Anterior cingulate cortex (tissue), 58 donors: ENCODE data around the gene TOP2A.

Experiments
- DNase-seq, 58 donors: peaks; one replicate each; lab custom pipeline; 2025; lab: John Stamatoyannopoulos, UW

Gene TOP2A

GRCh38 chr17:40454613-40454995 is 36.9 kb upstream of the TOP2A start:
- DNase-seq: no peak

GRCh38 chr17:40453881-40454612 is 36.4 kb upstream of the TOP2A start:
- DNase-seq: no peak

- no peak for DNase-seq
These were observed 35.3 kb upstream of the TOP2A start for GRCh38 chr17:40452921-40453378.

GRCh38 chr17:40452216-40452787 is 34.6 kb upstream of the TOP2A start:
- DNase-seq: no peak

- no peak for DNase-seq
These were observed 33.7 kb upstream of the TOP2A start for GRCh38 chr17:40451420-40451819.

- no peak for DNase-seq
These were observed 32.5 kb upstream of the TOP2A start for GRCh38 chr17:40450175-40450574.

- DNase-seq: no peak
These were observed 31.1 kb upstream of the TOP2A start for GRCh38 chr17:40448639-40449261.

- no peak for DNase-seq
These were observed 30.5 kb upstream of the TOP2A start for GRCh38 chr17:40448213-40448638.

GRCh38 chr17:40447806-40448205 is 30.1 kb upstream of the TOP2A start:
- DNase-seq: no peak

- DNase-seq: no peak
These were observed 29.5 kb upstream of the TOP2A start for GRCh38 chr17:40447148-40447644.

- no peak for DNase-seq
These were observed 28.2 kb upstream of the TOP2A start for GRCh38 chr17:40445751-40446468.

GRCh38 chr17:40443988-40444899 is 26.5 kb upstream of the TOP2A start:
- peak in 1 of 58 donors; percentile 3 for DNase-seq

- DNase-seq: peak in 49 of 58 donors; percentile 5 to 73 (median 33)
These were observed 25.7 kb upstream of the TOP2A start, which contains the start of gene IGFBP4 for GRCh38 chr17:40443196-40443987. Gene IGFBP4 (plus strand): TSS chr17:40443450. CDS start chr17:40443736, 286 bp downstream.

GRCh38 chr17:40442392-40443195 is 24.9 kb upstream of the TOP2A start:
- DNase-seq: peak in 3 of 58 donors; percentile 8 to 39 (median 15)

GRCh38 chr17:40440166-40440565 is 22.5 kb upstream of the TOP2A start:
- no peak for DNase-seq

GRCh38 chr17:40437095-40437732 is 19.5 kb upstream of the TOP2A start:
- DNase-seq: peak in 3 of 58 donors; percentile 2 to 25 (median 22)

- no peak for DNase-seq
These were observed 18.9 kb upstream of the TOP2A start for GRCh38 chr17:40436636-40437035.
